ENCODE data around the gene DHX36.

Gene DHX36

DNA sequence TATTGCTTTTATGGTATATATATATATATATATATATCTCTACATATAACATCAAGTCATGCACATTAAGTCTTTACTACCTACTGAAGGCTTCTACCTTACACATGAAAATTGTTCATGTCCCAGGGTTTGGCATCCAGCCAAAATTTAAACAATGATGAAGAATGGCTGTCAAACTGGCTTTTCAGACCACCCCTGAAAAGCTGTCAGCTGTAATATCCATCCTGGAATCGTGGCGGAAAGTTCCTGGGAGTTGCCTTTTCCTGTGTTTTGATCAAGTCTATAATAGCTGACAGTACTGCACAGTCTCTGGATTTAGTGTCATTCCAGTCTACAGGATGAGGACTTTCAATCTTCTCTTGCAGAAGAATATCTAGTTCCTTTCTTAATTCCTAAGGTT lies 48.3 kb downstream of the DHX36 start:
- DNase-seq: peak; percentile 1

GRCh38 chr3:154275292-154275691 lies 49.0 kb downstream of the DHX36 start:
- no peak for DNase-seq

DNA sequence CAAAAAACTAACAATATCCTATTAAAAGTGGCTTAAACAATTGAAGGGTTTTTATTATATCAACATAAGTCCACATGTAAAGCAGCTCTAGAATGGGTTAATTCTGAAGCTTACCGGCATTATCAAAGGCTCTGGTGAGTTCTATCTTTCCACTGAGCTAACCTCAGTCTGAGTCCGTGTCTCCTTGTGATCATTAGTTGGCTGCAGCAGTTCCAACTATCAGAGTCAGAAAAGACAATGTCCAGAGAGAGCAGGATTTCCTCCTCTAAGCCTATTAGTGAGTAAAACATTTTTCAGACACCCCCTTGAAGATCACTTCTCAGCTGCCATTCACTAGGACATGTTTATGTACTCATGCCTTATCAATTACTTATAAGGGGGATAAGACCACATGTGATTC lies 49.9 kb downstream of the DHX36 start:
- DNase-seq: no peak

DNA sequence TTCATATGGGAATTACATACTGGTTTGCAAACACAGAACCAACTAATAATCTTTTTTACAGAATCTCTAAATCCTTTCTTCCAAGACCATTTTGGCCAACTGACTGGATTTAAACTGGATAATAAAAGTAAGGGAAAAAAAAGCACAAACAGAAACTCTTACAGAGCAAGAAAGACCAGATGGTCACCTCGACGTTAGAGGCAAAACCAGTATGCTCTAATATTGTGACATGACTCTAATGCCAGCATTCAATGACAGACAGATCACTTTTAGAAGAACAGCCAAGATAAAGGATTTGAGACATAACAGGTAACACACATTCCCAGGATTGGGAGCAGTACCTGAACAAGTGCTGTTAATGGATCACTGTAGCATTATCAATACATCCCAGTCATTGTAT lies 50.9 kb downstream of the DHX36 start:
- no peak for DNase-seq

- DNase-seq: no peak
Observed at GRCh38 chr3:154254527-154254926, 69.8 kb downstream of the DHX36 start.

GRCh38 chr3:154252759-154253638 lies 71.3 kb downstream of the DHX36 start:
- peak; percentile 59 for DNase-seq

DNA sequence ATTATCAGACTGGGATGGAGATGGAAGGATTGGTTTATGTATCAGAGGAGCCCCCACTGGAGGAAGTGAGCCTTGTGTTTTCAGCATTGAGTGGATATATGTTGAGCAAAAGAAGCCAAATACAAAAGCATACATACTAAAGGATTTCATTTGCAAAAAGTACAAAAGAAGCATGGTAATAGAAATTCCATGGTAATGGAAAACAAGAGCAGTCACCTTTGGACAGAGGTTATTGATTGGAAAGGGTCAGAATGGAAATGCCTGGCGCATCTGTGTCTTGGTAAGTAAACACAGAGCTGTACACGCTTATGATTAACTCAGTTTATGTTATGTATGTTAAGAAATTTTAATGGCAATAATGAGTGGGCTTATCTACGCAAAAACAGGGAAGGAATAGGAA lies 72.7 kb downstream of the DHX36 start:
- DNase-seq: no peak

- no peak for DNase-seq
Observed at GRCh38 chr3:154250291-154250690, 74.0 kb downstream of the DHX36 start.

- peak; percentile 3 for DNase-seq
Observed at GRCh38 chr3:154247806-154248415, 76.4 kb downstream of the DHX36 start.

DNA sequence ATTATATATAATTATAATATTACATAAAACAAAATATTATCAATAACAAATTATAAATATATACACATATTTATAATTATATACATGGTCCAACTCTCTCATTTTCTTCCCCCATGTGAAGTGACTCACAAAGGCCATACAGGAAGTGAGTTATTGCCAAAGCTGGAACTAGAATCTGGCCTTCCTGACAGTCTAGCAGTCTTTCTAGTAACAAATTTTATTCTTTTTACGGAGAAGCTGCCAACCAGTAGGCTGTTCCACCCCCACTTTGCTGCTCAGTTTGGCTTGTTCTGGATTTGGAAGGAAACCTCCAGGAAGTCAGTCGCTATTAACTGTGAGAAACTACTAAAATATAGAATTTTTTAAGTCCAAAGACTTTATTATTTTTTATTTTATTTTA lies 79.6 kb downstream of the DHX36 start:
- no peak for DNase-seq

- no peak for DNase-seq
Observed at GRCh38 chr3:154243353-154243752, 80.9 kb downstream of the DHX36 start.

- DNase-seq: no peak
Observed at GRCh38 chr3:154242766-154243165, 81.5 kb downstream of the DHX36 start.

- DNase-seq: no peak
Observed at GRCh38 chr3:154241496-154241895, 82.8 kb downstream of the DHX36 start.

DNA sequence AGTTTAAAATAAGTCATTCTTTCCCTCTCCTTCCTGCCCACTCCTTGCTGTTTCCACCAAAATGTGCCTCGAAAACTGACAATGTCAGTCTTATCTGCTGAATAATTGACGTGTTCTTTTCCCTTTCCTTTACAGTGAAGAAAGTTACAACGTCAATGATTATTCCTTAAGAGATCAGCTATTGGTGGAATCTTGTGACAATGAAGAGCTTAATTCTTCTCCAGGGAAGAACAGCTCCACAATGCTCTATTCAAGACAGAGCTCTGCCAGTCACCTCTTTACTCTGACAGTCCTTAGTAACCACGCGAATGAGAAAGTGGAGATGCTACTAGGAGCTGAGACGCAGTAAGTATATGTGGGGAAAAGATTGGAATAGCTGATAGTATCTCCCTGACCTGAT lies 84.1 kb downstream of the DHX36 start:
- no peak for DNase-seq

DNA sequence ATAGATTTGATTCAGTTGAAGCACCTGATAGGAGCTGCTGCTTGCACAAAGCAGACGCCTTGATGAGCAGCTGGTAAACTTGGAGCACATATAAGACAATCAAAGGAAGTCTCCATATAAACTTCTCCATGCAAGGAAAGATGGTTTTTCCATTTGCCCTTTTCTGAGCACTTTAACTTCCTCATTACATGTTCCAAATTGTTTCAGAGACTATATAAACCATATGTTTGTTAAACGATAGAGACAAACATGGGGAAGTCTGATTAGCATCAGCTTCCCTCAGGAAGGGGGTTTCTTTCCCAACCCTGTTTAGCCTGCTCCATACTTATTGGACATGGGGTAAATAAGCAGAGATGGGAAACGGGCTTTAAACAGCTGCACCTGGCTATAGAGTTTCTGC lies 88.0 kb downstream of the DHX36 start:
- DNase-seq: no peak

DNA sequence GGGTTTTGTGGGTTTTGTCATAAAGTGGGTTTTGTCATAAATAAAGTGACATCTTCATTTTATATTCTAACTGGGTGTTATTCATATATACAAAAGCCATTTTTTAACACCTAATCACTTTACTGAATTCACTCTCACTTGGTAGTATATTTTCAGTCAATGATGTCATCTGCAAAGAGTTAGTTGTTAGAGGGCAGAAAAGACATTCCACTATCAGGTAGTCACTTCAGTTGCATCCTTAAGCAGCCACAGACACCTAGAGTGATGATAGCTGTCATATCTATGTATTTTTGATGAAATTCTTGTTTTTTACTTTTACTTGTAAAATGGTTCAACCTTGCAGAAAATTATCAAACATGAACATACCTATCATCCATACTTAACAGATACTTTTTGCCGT lies 89.0 kb downstream of the DHX36 start:
- DNase-seq: no peak

DNA sequence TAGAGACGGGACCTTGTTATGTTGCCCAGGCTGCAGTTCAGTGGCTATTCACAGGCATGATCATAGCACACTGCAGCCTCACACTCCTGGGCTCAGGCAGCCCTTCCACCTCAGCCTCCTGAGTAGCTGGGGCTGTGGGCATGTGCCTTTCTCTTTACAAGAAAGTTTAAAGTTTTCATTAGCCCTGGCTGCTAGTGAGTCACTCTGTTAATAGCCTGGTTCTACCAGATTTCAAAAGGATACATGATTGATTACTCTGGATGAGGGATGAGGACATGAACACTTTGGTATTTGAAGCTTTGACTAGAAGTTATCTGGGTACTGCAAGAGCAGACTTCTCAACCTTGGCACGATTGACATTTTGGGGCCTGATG lies 95.1 kb downstream of the DHX36 start:
- DNase-seq: no peak

DNA sequence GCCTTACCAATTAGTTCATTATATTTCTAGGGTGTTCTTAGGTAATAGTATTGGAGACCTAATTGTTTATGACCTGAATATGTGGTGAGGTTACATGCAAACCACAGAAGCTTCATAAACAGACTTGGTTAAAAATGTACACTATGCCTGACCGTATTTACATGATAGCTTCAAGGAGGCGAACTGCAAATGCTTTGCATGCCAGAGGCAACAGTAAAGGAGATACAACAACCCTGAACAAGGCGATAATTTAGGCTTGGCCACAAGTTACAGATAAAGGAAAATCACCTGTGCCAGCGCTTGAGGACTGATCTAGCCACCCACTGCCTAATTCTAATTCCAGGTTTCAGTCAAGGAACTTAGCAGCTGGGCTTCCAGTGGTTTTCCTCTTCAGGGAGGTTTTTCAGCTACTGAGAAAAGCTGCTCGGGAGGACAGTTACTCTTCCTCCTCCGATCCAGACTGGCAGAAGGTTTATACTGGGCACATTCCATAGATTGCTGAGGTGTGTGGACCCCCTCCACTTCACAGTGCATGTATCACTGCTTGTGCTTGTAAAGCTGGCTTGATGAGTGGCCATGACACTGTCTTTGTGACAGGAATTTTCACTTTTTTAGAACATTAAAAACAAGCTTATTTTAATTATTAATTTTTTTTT lies 95.6 kb downstream of the DHX36 start:
- DNase-seq: no peak

DNA sequence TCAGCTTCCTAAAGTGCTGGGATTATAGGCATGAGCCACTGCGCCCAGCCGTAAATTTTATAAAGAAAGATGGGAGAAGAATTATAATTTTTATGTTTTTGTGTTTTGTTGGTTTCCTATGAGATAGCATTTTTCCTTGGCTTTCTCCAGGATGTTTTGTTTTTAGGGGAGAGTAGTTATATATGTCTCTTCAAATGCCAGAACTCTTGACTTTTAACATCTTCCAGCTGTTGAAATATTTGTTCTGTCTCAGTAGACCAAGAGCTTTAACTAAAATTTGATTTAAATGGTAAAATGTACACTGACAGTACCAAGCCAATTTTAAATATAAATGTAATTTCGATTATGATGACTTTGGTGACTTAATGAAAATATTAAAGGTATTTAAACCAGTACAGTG lies 96.8 kb downstream of the DHX36 start:
- no peak for DNase-seq

DNA sequence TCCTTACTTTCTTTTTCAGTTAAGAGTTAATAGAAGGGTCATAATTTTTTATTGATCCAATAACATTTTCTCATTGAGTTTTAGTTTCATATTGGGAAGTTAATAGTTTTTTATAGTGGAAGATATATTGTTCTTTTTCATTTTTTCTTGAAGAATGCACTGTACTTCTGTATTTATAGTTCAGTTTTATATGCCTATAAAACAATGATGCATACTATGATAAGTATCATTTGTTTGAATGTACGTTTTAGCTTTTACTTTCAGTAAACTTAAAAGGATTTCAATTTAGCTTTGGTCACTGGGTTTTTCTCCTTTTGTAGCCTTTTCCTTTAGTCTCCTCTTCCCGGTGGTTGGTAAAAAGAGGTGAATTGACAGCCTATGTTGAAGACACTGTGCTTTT lies 98.8 kb downstream of the DHX36 start:
- DNase-seq: no peak

DNA sequence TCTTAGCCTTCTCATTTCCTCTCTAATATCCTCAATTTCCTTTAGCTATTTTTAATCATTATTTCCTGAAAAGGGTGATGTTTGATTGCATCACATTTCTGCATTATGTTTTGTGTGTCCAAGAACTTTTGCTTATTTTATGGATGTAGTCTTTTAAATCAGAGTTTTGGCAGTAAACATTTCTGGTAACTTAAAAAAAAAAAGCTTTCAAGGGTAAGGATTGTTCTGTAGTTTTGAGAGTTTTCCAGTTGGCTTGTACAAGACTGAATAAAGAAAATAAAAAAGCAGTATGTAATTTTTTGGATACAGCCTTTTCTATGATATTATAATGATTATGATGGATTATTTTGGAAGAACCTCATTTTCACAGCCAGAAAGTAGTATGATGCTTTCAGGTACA lies 99.4 kb downstream of the DHX36 start:
- DNase-seq: no peak

DNA sequence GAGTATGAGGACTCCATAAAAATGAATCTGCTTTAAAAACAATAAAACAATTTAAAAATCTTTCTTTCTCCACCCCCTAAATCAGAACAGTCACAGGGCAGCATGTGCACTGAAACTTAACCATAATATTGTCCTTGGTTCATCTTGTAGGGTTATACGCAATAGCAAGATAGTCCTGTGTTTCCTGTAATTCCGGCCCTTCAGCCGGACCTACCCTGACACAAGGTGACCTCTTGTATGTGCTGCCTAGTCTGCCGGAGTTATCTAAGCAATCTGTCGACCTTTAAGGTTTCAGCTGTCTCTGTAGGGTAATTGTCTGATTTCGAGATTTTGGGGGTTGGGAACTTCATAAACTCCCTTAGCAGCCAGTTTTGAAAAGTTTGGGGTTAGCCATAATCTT lies 99.9 kb downstream of the DHX36 start:
- DNase-seq: no peak

DNA sequence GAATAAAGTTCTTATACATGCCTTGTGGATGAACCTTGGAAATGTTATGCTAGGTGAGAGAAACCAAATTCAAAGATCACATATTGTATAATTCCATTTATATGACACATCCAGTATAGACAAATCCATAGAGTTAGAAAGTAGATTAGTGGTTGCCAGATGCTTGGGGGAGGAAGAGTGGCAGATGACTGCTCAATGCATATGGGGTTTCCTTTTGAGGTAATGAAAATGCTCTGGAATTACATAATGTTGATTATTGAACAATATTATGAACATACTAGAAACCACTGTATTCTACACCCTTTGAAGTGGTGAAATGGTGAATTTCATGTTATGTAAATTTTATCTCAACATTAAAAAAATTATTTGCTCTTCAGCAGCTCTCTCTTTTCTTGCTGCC lies 100.8 kb downstream of the DHX36 start:
- DNase-seq: no peak

Measured in NCI-H345 (cell line).